Loucy (cell line): ENCODE measurements around the gene ZNF319.

ENCODE experiments used
- H2AFZ ChIP-seq: fragments of 200-600 bp; sonication (generic); 2 replicates; pipeline ENCODE4 v1.6.0; 2016; ENCODE audit warnings: antibody characterized with exemption, mild to moderate bottlenecking, low read length, moderate library complexity
- H3F3A ChIP-seq: fragments of 200-600 bp; 2 replicates; pipeline ENCODE4 v1.6.0; 2016; ENCODE audit warnings: antibody characterized with exemption, low read depth, mild to moderate bottlenecking
- H3K27me3 ChIP-seq: fragments of 200-600 bp; sonication (generic); 2 replicates; pipeline ENCODE4 v1.6.1; 2014; ENCODE audit warnings: low read length, mild to moderate bottlenecking; ENCODE audit not compliant: insufficient read depth, poor library complexity, severe bottlenecking
- H3K36me3 ChIP-seq: fragments of 200-600 bp; sonication (generic); 2 replicates; pipeline ENCODE4 v1.6.1; 2016; ENCODE audit warnings: low read length; ENCODE audit not compliant: insufficient read depth
- H3K4me1 ChIP-seq: fragments of 200-600 bp; sonication (generic); 2 replicates; pipeline ENCODE4 v1.5.1; 2014; ENCODE audit warnings: low read length, mild to moderate bottlenecking; ENCODE audit not compliant: insufficient read depth, poor library complexity, severe bottlenecking
- H3K4me2 ChIP-seq: fragments of 200-600 bp; sonication (generic); 2 replicates; pipeline ENCODE4 v1.6.0; 2014; ENCODE audit warnings: antibody characterized with exemption, low read length, low read depth, mild to moderate bottlenecking; ENCODE audit not compliant: poor library complexity, severe bottlenecking
- H3K4me3 ChIP-seq: fragments of 200-600 bp; sonication (generic); 2 replicates; pipeline ENCODE4 v1.5.1; 2014; ENCODE audit warnings: low read length, mild to moderate bottlenecking, mixed read lengths; ENCODE audit not compliant: poor library complexity, severe bottlenecking
- H3K79me2 ChIP-seq: fragments of 200-600 bp; sonication (generic); 2 replicates; pipeline ENCODE4 v1.6.1; 2014; ENCODE audit warnings: low read length; ENCODE audit not compliant: insufficient read depth
- H3K9ac ChIP-seq: fragments of 200-600 bp; sonication (generic); 2 replicates; pipeline ENCODE4 v1.6.0; 2014; ENCODE audit warnings: mild to moderate bottlenecking, low read depth, low read length, moderate library complexity; ENCODE audit not compliant: poor library complexity, severe bottlenecking
- H3K9me2 ChIP-seq: fragments of 200-600 bp; sonication (generic); replicated peaks from 2 replicates; pipeline ENCODE4 v1.6.1; 2016; ENCODE audit warnings: low read depth, low read length, mixed read lengths
- H3K9me3 ChIP-seq: fragments of 200-600 bp; sonication (generic); 2 replicates; pipeline ENCODE4 v1.6.1; 2014; ENCODE audit warnings: mild to moderate bottlenecking, antibody characterized with exemption, low read length, low read depth; ENCODE audit not compliant: insufficient read depth
- H4K20me1 ChIP-seq: fragments of 200-600 bp; sonication (generic); 2 replicates; pipeline ENCODE4 v1.6.0; 2014; ENCODE audit warnings: antibody characterized with exemption, low read length, mild to moderate bottlenecking; ENCODE audit not compliant: insufficient read depth, poor library complexity, severe bottlenecking
- EZH2phosphoT487 ChIP-seq: fragments of 200-600 bp; IDR thresholded peaks from 2 replicates; pipeline ENCODE4 v1.6.1; 2018; ENCODE audit warnings: antibody characterized with exemption, mild to moderate bottlenecking, moderate library complexity, borderline replicate concordance
- TF ChIP-seq, protein P1 (sequence below): fragments of 200-600 bp; sonication (generic); conservative IDR thresholded peaks from 2 replicates; pipeline ENCODE4 v1.5.1; 2014; ENCODE audit warnings: mild to moderate bottlenecking, antibody characterized with exemption, low read length

The ZNF319 gene

DNA sequence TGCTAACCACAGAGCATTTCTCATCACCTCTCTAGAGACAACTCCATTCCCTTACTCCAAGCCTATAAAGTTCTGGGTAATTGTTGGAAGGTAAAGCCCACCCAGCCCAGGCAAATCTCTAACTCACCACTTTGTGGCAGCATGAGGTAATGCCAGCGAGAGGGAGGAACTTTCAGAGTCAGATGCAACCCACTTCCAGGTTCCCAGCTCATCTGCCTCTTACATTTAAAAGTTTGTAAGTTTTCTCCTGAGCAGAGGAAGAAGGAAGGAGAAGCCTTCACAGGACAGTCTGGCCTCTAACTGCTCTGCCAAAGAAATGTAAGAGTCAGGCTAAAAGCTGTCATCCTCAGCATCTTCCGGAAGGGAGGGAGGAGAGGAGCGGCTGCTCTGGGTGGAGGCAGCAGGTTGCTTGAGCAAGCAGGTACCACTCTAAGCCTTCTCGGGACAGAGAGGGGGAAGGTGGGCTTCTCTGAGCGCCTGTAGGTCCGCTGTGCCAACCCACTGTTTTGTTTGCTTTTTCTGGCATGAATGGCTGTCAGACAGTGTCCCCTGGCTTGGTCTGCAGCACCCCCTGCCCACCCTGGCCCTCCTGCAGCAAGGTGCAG lies 1.0 kb downstream of the ZNF319 start:
- Histone ChIP-seq H2AFZ (no peak overlapping the region), H4K20me1 (peaks cover 24% of the 10 kb centered on the region)
- TF ChIP-seq EZH2phosphoT487 = no peak
- TF ChIP-seq, protein P1, sequence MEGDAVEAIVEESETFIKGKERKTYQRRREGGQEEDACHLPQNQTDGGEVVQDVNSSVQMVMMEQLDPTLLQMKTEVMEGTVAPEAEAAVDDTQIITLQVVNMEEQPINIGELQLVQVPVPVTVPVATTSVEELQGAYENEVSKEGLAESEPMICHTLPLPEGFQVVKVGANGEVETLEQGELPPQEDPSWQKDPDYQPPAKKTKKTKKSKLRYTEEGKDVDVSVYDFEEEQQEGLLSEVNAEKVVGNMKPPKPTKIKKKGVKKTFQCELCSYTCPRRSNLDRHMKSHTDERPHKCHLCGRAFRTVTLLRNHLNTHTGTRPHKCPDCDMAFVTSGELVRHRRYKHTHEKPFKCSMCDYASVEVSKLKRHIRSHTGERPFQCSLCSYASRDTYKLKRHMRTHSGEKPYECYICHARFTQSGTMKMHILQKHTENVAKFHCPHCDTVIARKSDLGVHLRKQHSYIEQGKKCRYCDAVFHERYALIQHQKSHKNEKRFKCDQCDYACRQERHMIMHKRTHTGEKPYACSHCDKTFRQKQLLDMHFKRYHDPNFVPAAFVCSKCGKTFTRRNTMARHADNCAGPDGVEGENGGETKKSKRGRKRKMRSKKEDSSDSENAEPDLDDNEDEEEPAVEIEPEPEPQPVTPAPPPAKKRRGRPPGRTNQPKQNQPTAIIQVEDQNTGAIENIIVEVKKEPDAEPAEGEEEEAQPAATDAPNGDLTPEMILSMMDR = peak; percentile 40

DNA sequence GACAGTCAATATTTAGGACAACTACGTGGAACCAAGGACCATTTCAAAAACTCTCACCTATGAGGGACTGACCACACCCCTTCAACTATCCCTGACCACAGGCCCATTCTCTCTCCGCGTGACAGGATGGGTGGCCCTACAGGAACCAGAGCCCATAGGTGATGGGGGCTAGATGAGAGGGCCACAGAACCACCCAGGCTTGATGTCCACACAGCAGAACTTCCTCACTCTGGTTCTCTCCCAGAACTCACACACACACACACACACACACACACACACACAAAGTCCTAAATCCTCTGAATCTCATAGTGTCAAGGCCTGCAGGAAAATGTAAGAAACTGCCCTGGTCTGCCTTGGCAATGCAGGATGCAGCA lies 1.5 kb downstream of the ZNF319 start:
- H3K4me3 ChIP-seq = peak overlapping the region; percentile 87
- H4K20me1 ChIP-seq = peaks cover 24% of the 10 kb centered on the region
- H3K36me3 ChIP-seq = peaks cover 8% of the 10 kb centered on the region; the same call in 1 of the 2 replicates
- H3K9me2 ChIP-seq = no peaks in the 10 kb centered on the region
- H3K4me2 ChIP-seq = peak overlapping the region; percentile 93
- peak overlapping the region; percentile 91 for H3K9ac ChIP-seq
- peaks cover 2% of the 10 kb centered on the region; the same call in 1 of the 2 replicates for H3F3A ChIP-seq
- no peaks in the 10 kb centered on the region for H3K27me3 ChIP-seq
- no peaks in the 10 kb centered on the region for H3K9me3 ChIP-seq
- H2AFZ ChIP-seq = no peak overlapping the region
- H3K4me1 ChIP-seq = peaks cover 52% of the 10 kb centered on the region
- TF ChIP-seq EZH2phosphoT487 = no peak
- TF ChIP-seq, protein P1 = no peak
- peaks cover 42% of the 10 kb centered on the region; the same call in 1 of the 2 replicates for H3K79me2 ChIP-seq

More for the DNA sequence above, 1.0 kb downstream of the ZNF319 start:
- H3K4me2 ChIP-seq = peak overlapping the region; percentile 93
- H3K4me1 ChIP-seq = peaks cover 53% of the 10 kb centered on the region
- no peaks in the 10 kb centered on the region for H3K9me2 ChIP-seq
- H3F3A ChIP-seq = peaks cover 2% of the 10 kb centered on the region; the same call in 1 of the 2 replicates
- H3K9me3 ChIP-seq = no peaks in the 10 kb centered on the region
- peak overlapping the region; percentile 87 for H3K4me3 ChIP-seq
- no peaks in the 10 kb centered on the region for H3K27me3 ChIP-seq
- H3K36me3 ChIP-seq = peaks cover 8% of the 10 kb centered on the region; the same call in 1 of the 2 replicates
- H3K9ac ChIP-seq = peak overlapping the region; percentile 91
- H3K79me2 ChIP-seq = peaks cover 42% of the 10 kb centered on the region; the same call in 1 of the 2 replicates

GRCh38 chr16:57998486-57998885 lies 2.0 kb downstream of the ZNF319 start:
- Histone ChIP-seq H3F3A (peaks cover 2% of the 10 kb centered on the region; the same call in 1 of the 2 replicates), H3K4me3 (peak overlapping the region; percentile 87), H4K20me1 (peaks cover 24% of the 10 kb centered on the region), H3K36me3 (peaks cover 8% of the 10 kb centered on the region; the same call in 1 of the 2 replicates), H3K9me3 (no peaks in the 10 kb centered on the region), H3K27me3 (no peaks in the 10 kb centered on the region), H3K4me2 (peak overlapping the region; percentile 93), H3K9me2 (no peaks in the 10 kb centered on the region), H3K4me1 (peaks cover 49% of the 10 kb centered on the region), H3K9ac (peak overlapping the region; percentile 91), H2AFZ (no peak overlapping the region), H3K79me2 (peaks cover 42% of the 10 kb centered on the region; the same call in 1 of the 2 replicates)
- TF ChIP-seq EZH2phosphoT487 = no peak
- TF ChIP-seq, protein P1 = no peak
